SJCRH30 (cell line): ENCODE data around the gene NXF1. TPM values are rescaled to one million over a fixed set of nuclear protein-coding genes. Genes with fewer than 3 reads are reported as not detected.
A peak's percentile ranks its signal among the peaks of the same experiment; 100 is the strongest.
"Not testable (repeated sequence)": the region's sequence is repeated elsewhere in the genome, so short reads cannot be mapped to it uniquely, and the experiment has no call there.

Source experiments
- DNase-seq, 2 experiments: peaks; one replicate each; pipeline ENCODE4 v3.0.0-alpha.2; 2015 to 2020
- H3K27ac ChIP-seq: fragments of 250-450 bp; sonication (Bioruptor Pico); 2 replicates; pipeline ENCODE4 v1.5.1; 2020; ENCODE audit warnings: mild to moderate bottlenecking, moderate library complexity
- H3K27me3 ChIP-seq: fragments of 250-450 bp; sonication (Bioruptor Pico); 2 replicates; pipeline ENCODE4 v1.5.1; 2020; ENCODE audit warnings: mild to moderate bottlenecking, moderate library complexity
- H3K36me3 ChIP-seq: fragments of 250-450 bp; sonication (Bioruptor Pico); 2 replicates; pipeline ENCODE4 v1.5.1; 2020; ENCODE audit warnings: mild to moderate bottlenecking, moderate library complexity
- H3K4me1 ChIP-seq: fragments of 250-450 bp; sonication (Bioruptor Pico); 2 replicates; pipeline ENCODE4 v1.5.1; 2020; ENCODE audit warnings: mild to moderate bottlenecking, moderate library complexity
- H3K4me3 ChIP-seq: fragments of 250-450 bp; sonication (Bioruptor Pico); 2 replicates; pipeline ENCODE4 v1.5.1; 2020; ENCODE audit warnings: mild to moderate bottlenecking, moderate library complexity
- H3K9me3 ChIP-seq: fragments of 250-450 bp; sonication (Bioruptor Pico); replicated peaks from 2 replicates; pipeline ENCODE4 v1.5.1; 2020; ENCODE audit warnings: mild to moderate bottlenecking, moderate library complexity
- total RNA-seq: library from RNA; depleted of rRNA; stranded (reverse); fragments of >200 nt; shearing (Covaris generic); gene quantifications from 2 replicates; pipeline ENCODE4 v1.2.3, GENCODE V29; 2014; rRNA removed

NXF1 gene
- total RNA-seq: 56.4 and 59.3 TPM in 2 replicates

DNA sequence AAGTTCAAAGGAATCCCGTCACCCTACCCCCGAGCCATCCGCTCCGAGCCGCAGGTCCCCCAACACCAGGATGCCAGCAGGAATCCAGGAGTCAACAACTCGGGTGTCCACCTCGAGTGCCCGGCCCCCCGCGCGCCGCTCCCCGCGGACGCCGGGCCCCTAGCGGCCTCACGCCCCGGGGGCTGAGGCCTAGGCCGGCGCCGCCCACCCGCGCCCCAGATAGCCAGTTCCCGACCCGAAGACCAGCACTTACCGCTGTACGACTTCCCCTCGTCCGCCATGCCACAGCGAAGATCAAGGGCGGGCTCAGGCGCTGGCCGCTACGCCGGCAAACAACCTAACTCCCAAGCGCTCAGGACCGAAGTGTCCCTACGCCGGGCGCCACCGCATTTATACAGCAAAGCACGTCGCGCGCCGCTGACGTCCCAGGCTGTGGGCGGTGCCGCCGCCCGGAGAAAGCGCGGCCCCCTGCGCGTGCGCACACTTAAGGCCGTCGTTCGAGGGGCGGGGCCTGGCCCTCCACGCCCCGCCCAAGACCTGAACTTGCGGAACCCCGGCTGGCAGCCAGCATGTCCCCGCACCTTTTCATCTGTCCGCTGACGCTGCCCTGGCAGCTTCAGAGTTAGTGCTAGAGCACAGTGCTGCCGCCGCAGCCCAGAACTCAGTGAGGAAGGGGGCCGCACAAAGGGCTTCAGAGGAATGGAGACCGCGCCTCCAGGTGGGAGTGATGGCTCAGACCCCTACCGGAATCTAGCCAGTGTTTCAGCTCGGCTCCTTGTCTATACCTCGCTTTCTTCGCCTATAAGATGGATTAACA is at the start of gene NXF1:
Gene NXF1, minus strand, starts transcription at position 365 of the 817 bp plus-strand sequence. Its CDS starts 84 bp downstream, at position 281.
- H3K27ac ChIP-seq: peak within 1 kb of the TSS; percentile 4; the same call in 1 of the 2 replicates
- H3K36me3 ChIP-seq: peaks cover 27% of the 10 kb centered on the region
- H3K9me3 ChIP-seq: no peaks in the 10 kb centered on the region
- peak; percentile 91 to 95 for DNase-seq
- peak within 1 kb of the TSS; percentile 74 for H3K4me3 ChIP-seq
- H3K4me1 ChIP-seq: peaks cover 6% of the 10 kb centered on the region; the same call in 1 of the 2 replicates
- no peaks in the 10 kb centered on the region for H3K27me3 ChIP-seq

DNA sequence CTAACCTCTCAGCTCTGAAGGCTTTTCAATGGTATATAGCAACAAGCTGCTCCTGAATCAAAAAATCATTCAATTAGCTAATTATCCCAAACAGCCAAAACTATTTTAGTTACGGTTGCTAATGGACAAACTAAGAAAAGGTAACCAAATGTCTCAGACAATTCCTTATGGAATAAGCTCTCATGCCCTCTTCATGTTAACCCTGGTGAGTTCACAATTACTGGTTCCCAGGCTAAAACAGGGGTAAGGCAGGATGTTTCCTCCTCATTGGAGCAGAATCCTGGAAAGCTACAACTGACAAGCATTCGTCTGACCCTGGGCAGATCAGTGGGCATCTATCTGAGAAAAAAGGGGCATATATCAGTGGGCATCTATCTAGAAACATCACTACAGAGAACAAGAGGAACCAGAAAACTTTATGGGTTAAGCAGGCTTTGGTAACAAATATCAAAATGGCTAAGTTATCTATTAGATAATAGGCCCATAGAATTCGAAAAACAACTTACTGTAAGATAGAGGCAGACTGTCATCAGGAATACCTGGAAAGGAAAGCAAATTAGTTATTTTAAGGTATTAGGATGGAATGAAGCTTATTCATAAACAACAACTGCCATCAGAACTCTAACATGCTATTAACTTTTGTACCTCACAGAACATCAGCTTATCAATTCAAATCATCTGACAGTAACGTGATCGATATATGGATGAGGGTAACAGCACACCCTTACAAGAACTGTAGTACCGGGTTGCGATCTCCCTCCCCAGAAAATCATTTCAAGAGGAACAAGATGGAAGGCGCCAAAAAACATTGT is 49.0 kb upstream of the NXF1 start:
- H3K27ac ChIP-seq: peak overlapping the region; percentile 86
- no peaks in the 10 kb centered on the region for H3K9me3 ChIP-seq
- DNase-seq: no peak
- peak overlapping the region; percentile 87 for H3K4me3 ChIP-seq
- peaks cover 12% of the 10 kb centered on the region for H3K4me1 ChIP-seq
- no peaks in the 10 kb centered on the region for H3K27me3 ChIP-seq
- H3K36me3 ChIP-seq: peaks cover 45% of the 10 kb centered on the region

DNA sequence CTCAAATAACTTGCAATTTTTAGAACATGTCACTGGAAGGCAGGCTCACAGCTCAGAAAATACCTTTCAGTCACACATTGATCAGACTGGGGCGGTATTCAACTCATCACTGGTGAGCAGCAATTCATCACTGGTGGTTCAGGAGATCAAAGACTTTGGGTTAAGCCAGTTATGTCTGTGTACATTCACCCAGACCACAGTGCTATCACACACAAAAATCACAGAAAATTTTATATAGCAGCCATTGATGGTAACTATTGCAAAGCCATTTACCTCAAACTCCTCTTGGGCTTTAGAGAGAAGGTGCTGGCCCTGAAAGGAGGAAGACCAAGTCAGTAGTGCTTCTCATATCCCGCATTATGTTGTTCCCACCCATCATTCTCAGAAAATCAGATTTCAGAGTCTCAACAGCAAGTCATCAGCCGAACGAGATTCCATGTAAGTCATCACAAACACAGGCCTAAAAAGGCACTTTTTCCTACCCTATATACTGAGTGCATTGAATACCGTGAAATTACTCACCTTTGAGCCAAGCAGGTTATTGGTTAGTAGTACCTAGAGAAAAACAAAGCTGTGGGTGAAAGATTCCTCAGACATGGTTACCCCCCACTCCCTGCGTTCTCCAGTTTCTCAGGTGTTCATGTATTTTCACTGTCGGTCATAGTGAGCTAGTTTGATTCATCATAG is 48.2 kb upstream of the NXF1 start:
- H3K4me1 ChIP-seq: peaks cover 12% of the 10 kb centered on the region
- peaks cover 45% of the 10 kb centered on the region for H3K36me3 ChIP-seq
- no peak for DNase-seq
- H3K27me3 ChIP-seq: no peaks in the 10 kb centered on the region
- H3K4me3 ChIP-seq: peak overlapping the region; percentile 87
- no peak overlapping the region for H3K27ac ChIP-seq
- H3K9me3 ChIP-seq: no peaks in the 10 kb centered on the region

DNA sequence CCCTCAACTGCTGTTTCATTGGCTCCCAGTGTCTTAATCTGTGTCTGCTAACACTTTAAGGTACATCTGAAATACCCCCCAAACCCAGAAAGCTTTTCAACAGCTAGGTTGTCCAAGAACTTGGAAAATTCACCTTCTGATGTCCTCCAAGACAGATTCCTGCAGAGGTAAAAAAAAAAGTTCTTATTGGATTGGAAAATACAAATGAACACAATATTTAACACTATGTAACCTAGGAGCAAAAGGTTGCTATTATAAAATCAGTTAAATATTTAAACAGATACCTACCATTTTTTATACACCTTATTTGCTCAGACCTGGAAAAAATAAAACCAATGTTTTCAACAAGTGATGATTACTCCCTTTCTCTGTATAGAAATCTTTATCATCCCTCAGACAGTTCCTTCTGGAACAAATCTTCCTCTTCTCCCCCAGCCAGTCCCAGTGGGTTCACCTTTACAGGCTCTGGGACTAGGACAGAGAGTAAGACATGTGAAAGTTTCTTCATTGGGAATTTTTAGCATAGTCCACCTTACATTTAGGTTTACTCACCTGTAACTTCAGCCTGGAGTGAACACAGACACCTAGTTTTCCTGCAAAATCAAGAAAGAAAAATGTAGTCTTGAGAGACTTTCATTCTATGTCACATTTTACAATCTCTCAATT is 47.4 kb upstream of the NXF1 start:
- peaks cover 45% of the 10 kb centered on the region for H3K36me3 ChIP-seq
- H3K27me3 ChIP-seq: no peaks in the 10 kb centered on the region
- H3K27ac ChIP-seq: no peak overlapping the region
- no peaks in the 10 kb centered on the region for H3K9me3 ChIP-seq
- peak overlapping the region; percentile 87 for H3K4me3 ChIP-seq
- no peak for DNase-seq
- peaks cover 12% of the 10 kb centered on the region for H3K4me1 ChIP-seq

DNA sequence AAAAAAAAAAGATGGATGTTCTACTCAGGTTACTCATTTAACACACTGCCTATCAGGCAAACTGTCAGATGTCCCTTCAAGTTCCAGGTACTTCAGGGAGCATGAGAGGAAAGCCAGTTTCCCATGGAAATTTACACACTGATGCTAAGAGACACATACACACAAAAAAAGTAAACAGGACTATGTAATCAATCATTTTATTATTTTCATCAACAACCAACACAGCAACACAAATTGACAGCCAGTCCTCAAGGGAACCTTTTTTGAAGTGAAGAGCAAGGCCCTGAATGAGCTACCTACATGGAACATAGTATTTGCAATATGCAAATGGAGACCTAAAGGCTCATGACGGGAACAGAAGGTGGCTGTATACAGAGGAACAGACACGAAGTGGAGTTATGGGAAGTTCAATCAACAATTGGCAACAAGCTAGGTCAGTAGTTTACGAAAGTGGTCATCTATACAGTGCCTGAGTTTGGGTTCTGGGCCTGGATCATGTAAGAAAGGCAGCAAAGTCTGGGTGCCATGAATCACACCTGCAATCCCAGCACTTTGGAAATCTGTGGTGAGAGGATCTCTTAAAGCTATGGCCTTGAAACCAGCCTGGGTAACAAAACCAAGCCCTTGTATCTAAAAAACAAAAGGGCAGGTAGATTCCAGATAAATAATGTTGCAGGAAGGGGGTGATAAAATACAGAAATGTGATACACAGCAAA is 46.7 kb upstream of the NXF1 start:
- H3K4me3 ChIP-seq: no peak overlapping the region
- no peak for DNase-seq
- no peaks in the 10 kb centered on the region for H3K9me3 ChIP-seq
- H3K27me3 ChIP-seq: no peaks in the 10 kb centered on the region
- no peak overlapping the region for H3K27ac ChIP-seq
- peaks cover 45% of the 10 kb centered on the region for H3K36me3 ChIP-seq
- peaks cover 10% of the 10 kb centered on the region for H3K4me1 ChIP-seq

DNA sequence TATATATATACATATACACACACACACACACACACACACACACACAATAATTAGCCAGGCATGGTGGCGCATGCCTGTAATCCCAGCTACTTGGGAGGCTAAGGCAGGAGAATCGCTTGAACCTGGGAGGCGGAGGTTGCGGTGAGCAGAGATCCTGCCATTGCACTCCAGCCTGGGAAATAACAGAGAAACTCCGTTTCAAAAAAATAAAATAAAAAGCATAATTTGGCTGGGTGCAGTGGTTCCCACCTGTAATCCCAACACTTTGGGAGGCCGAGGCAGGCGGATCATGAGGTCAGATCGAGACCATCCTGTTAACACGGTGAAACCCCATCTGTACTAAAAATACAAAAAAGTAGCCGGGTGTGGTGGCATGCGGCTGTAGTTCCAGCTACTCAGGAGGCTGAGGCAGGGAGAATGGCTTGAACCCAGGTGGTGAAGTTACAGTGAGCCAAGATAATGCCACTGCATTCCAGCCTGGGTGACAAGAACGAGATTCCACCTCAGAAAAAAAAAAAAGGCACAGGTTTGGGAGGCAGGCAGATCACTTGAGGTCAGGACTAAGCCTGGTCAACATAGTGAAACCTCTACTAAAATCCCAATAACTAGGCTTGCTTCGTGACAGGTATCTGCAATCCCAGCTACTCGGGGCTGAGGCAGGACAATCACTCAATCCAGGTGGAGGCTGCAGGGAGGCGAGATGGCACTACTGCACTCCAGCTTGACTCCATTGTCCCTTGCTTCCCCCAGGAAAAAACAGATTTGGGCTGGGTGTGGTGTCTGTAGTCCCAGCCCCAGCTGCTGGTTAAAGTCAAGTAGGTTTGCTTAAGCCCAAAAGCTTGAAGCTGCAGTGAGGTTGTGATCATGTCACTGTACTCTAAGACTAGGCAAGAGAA is 45.9 kb upstream of the NXF1 start:
- Histone ChIP-seq H3K4me1 (peaks cover 10% of the 10 kb centered on the region), H3K36me3 (peaks cover 45% of the 10 kb centered on the region), H3K27me3 (no peaks in the 10 kb centered on the region), H3K9me3 (no peaks in the 10 kb centered on the region), H3K27ac (no peak overlapping the region), H3K4me3 (no peak overlapping the region)
- DNase-seq: peak; percentile 18 to 53

DNA sequence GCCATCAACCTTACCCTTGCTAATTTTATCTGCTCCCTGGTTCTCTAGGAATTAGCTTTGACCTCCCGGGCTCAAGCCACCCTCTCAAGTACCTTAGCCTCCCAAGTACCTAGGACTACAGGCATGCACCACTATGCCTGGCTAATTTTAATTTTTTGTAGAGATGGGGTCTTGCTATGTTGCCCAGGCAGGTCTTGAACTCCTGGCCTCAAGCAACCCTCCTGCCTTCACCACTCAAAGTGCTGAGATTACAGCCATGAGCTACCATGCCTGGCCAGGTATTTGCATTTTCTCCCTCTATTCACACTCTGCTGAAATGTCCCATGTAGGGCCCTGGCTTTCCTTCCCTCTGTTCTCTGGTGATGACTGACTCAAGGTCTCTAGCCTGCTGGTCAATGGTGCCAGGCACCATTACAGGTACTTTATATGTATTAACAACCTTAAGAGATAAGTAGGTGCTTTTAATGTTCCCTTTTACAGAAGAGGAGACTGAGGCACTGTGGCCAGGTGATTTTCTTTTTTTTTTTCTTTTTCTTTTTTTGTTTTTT is 42.6 kb upstream of the NXF1 start:
- Histone ChIP-seq H3K4me3 (no peak overlapping the region), H3K36me3 (peaks cover 17% of the 10 kb centered on the region), H3K27me3 (no peaks in the 10 kb centered on the region), H3K27ac (no peak overlapping the region), H3K4me1 (peaks cover 4% of the 10 kb centered on the region; the same call in 1 of the 2 replicates), H3K9me3 (no peaks in the 10 kb centered on the region)
- DNase-seq: no peak

DNA sequence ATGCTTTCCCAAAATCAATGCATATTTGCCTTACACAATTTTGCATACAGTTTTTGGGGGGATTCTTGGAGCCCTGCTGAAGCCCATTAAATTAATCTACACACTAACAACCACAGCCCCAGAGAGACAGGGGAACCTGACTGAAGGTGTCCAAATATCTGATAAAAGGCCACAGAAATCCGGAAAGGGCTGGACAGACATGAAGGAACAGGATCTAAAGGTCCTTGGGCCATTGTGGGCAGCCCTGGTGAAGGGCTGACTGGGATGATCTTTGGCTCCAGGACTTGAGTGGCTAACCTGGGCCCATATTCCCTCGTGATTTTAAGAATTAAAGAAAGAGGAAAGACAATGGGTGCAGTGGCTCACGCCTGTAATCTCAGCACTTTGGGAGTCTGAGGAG is 40.9 kb upstream of the NXF1 start:
- no peaks in the 10 kb centered on the region for H3K9me3 ChIP-seq
- peaks cover 3% of the 10 kb centered on the region; the same call in 1 of the 2 replicates for H3K27me3 ChIP-seq

DNA sequence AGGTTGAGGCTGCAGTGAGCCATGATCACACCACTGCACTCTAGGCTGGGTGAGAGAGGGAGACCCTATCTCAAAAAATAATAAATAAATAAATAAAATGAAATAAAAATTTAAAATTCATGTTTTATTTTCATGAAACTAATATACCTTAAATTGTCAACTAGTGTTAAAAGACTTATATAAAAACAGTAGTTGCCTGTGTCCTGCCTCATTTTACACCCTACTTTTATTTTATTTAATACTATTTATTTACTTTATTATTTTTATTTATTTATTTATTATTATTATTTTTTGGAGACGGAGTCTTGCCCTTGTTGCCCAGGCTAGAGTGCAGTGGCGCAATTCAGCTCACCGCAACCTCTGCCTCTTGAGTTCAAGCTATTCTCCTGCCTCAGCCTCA is 38.9 kb upstream of the NXF1 start:
- no peak overlapping the region for H3K27ac ChIP-seq
- H3K4me3 ChIP-seq: no peak overlapping the region
- H3K27me3 ChIP-seq: peaks cover 4% of the 10 kb centered on the region; the same call in 1 of the 2 replicates
- no peaks in the 10 kb centered on the region for H3K4me1 ChIP-seq
- H3K9me3 ChIP-seq: no peaks in the 10 kb centered on the region
- H3K36me3 ChIP-seq: no peaks in the 10 kb centered on the region
- no peak for DNase-seq

More for the DNA sequence above, 40.9 kb upstream of the NXF1 start:
- no peak overlapping the region for H3K4me3 ChIP-seq
- 0 out of 2 replicates have a peak, but pooled peaks cover 2% of the 10 kb centered on the region for H3K36me3 ChIP-seq
- H3K27ac ChIP-seq: no peak overlapping the region
- H3K4me1 ChIP-seq: no peaks in the 10 kb centered on the region
- DNase-seq: no peak

DNA sequence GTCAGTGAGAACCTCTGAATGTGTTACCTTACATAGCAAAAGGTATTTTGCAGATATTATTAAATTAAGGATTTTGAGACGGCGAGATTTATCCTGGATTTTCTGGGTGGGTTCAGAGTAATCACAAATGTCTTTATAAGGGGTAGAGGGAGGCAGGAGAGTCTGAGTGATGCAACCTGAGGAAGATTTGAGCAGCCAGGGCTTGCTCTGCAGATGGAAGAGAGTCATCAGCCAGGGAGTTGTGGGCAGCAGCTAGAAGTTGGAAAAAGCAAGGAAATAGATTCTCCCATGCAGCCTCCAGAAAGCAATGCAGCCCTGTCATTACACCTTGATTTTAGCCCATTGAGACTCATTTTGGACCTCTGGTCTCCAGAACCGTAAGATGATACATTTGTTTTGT is 38.2 kb upstream of the NXF1 start:
- Histone ChIP-seq H3K4me3 (no peak overlapping the region), H3K27ac (no peak overlapping the region)
- DNase-seq: no peak

DNA sequence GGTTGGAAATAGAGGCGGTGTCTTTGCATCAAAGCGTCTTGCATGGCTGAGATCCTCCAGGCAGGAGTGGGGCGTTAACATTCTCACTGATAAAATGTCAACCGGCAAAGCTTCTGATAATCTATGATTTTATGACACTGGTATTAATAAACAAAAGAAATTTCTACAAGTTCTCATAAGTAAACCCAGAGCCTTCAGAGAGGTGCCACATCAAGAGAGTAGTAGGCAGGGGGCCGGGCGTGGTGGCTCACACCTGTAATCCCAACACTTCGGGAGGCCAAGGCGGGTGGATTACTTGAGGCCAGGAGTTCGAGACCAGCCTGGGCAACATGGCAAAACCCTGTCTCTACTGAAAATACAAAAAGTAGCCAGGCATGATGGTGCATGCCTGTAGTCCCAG is 37.7 kb upstream of the NXF1 start:
- H3K27me3 ChIP-seq, H3K9me3 ChIP-seq, H3K36me3 ChIP-seq, DNase-seq, H3K4me1 ChIP-seq: not testable (repeated sequence)
- Histone ChIP-seq H3K27ac (peak overlapping the region; percentile 99), H3K4me3 (peak overlapping the region; percentile 58)

More for the DNA sequence above, 38.2 kb upstream of the NXF1 start:
- H3K27me3 ChIP-seq: peaks cover 4% of the 10 kb centered on the region; the same call in 1 of the 2 replicates
- no peaks in the 10 kb centered on the region for H3K4me1 ChIP-seq
- H3K36me3 ChIP-seq: no peaks in the 10 kb centered on the region
- no peaks in the 10 kb centered on the region for H3K9me3 ChIP-seq

DNA sequence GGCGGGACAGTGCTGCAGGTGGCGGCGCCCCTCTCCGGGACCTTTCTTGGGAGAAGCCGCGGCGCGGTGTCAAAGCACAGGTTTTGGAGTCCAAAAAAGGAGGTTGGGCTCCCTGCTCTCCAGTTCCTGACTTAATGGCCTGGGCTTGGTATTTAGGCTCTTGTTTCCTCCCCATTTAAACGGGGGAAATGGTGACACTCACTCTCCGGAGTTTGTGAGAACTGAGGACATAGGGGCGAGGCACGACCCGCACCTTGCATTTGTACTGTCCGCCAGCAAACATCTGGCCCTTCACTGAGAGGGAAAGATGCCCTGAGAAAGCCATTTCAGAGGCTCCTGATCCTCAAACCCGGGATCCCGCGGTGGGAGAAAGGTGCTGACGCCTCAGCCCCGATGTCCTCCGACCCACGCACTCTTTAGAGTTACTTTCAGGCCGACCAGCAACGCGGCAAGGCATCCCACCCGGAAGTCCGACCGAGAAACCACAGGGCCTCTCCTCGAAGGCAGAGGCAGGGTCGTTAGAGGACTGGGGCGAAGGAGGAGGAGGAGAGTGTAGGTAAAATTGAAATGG is 37.0 kb upstream of the NXF1 start:
- no peaks in the 10 kb centered on the region for H3K36me3 ChIP-seq
- H3K4me1 ChIP-seq: no peaks in the 10 kb centered on the region
- no peaks in the 10 kb centered on the region for H3K9me3 ChIP-seq
- DNase-seq: peak; percentile 72 to 78
- H3K27me3 ChIP-seq: peaks cover 4% of the 10 kb centered on the region; the same call in 1 of the 2 replicates
- H3K27ac ChIP-seq: peak overlapping the region; percentile 99
- peak overlapping the region; percentile 58 for H3K4me3 ChIP-seq
